MM.1S (cell line): Measurements from ENCODE around the gene SLC22A13.

ENCODE experiments used
- DNase-seq: peaks from one replicate; pipeline ENCODE4 v3.0.0-alpha.2; 2015
- H2AFZ ChIP-seq: fragments of 300-600 bp; sonication (generic); 2 replicates; pipeline ENCODE4 v1.6.0; 2016; ENCODE audit warnings: antibody characterized with exemption, low read length
- H3F3A ChIP-seq: fragments of 300-600 bp; sonication (generic); 2 replicates; pipeline ENCODE4 v1.6.1; 2016; ENCODE audit warnings: mild to moderate bottlenecking, antibody characterized with exemption, low read length, moderate library complexity, mixed read lengths; ENCODE audit not compliant: insufficient read depth
- H3K27ac ChIP-seq: fragments of 300-600 bp; sonication (generic); 2 replicates; pipeline ENCODE4 v1.5.1; 2016; ENCODE audit warnings: mild to moderate bottlenecking, low read length
- H3K27me3 ChIP-seq: fragments of 300-600 bp; sonication (generic); replicated peaks from 2 replicates; pipeline ENCODE4 v1.6.0; 2016; ENCODE audit warnings: low read length; ENCODE audit not compliant: insufficient read depth
- H3K36me3 ChIP-seq: fragments of 300-600 bp; sonication (generic); replicated peaks from 2 replicates; pipeline ENCODE4 v1.6.1; 2016; ENCODE audit warnings: mild to moderate bottlenecking, low read length, mixed read lengths; ENCODE audit not compliant: insufficient read depth
- H3K4me1 ChIP-seq: fragments of 300-600 bp; sonication (generic); 2 replicates; pipeline ENCODE4 v1.6.1; 2016; ENCODE audit warnings: low read length, mixed read lengths
- H3K4me2 ChIP-seq: fragments of 300-600 bp; sonication (generic); 2 replicates; pipeline ENCODE4 v1.6.0; 2016; ENCODE audit warnings: low read depth, low read length
- H3K4me3 ChIP-seq: fragments of 300-600 bp; sonication (generic); 2 replicates; pipeline ENCODE4 v1.5.1; 2016; ENCODE audit warnings: low read length, mixed read lengths
- H3K79me2 ChIP-seq: fragments of 300-600 bp; sonication (generic); 2 replicates; pipeline ENCODE4 v1.6.1; 2016; ENCODE audit warnings: mixed run types, low read length, mixed read lengths
- H3K9ac ChIP-seq: fragments of 300-600 bp; sonication (generic); 2 replicates; pipeline ENCODE4 v1.6.1; 2016; ENCODE audit warnings: low read length, mixed read lengths
- H3K9me2 ChIP-seq: fragments of 300-600 bp; sonication (generic); replicated peaks from 2 replicates; pipeline ENCODE4 v1.6.1; 2016; ENCODE audit warnings: mild to moderate bottlenecking, low read length, mixed read lengths; ENCODE audit not compliant: insufficient read depth
- H3K9me3 ChIP-seq: fragments of 300-600 bp; sonication (generic); replicated peaks from 2 replicates; pipeline ENCODE4 v1.6.1; 2016; ENCODE audit warnings: mild to moderate bottlenecking, low read length, mixed read lengths; ENCODE audit not compliant: insufficient read depth
- H4K20me1 ChIP-seq: fragments of 300-600 bp; sonication (generic); 2 replicates; pipeline ENCODE4 v1.6.1; 2016; ENCODE audit warnings: mild to moderate bottlenecking, low read length, moderate library complexity, mixed read lengths; ENCODE audit not compliant: insufficient read depth
- EZH2 ChIP-seq: fragments of 300-600 bp; sonication (generic); optimal IDR thresholded peaks from 2 replicates; pipeline ENCODE3; 2017; ENCODE audit warnings: low read depth, mild to moderate bottlenecking, antibody characterized with exemption, low read length, mixed read lengths
- EZH2phosphoT487 ChIP-seq: fragments of 300-600 bp; sonication (generic); IDR thresholded peaks from 2 replicates; pipeline ENCODE4 v1.6.1; 2018; ENCODE audit warnings: antibody characterized with exemption, low read length
- TF ChIP-seq, protein P1 (sequence below): fragments of 300-600 bp; sonication (generic); IDR thresholded peaks from 2 replicates; pipeline ENCODE4 v1.5.1; 2016; ENCODE audit warnings: antibody characterized with exemption, low read length, mixed read lengths

Gene SLC22A13

DNA sequence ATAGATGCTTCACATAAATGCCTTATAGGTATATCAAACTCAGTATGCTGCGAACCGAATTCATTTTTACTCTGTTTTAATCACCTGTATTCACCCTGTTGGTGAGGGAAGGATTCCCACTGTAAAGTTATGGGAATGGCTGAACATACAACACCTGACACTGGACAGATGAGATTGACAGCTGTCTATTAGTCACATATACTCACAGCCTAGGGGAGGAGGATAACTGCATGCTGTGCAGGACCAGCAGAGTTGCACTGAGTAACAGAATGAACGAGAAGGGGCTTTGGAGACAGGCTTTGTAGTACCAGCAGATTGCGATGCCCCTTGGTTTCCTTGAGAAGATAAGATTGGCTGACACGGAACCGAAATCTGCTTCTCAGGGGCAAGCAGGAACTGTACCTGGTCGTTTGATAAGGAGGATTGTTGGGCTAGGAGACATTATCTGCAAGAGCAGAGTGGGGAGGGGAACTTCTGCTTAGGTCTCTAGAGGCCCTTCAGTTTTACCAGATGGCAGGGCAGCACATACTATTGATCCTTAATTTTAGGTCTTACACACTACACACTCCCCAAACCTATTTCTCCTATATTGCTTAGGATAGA, 43.5 kb upstream of the SLC22A13 start:
- Histone ChIP-seq H3K27ac (no peak overlapping the region), H3K9me3 (no peaks in the 10 kb centered on the region), H3K36me3 (no peaks in the 10 kb centered on the region), H3K9me2 (no peaks in the 10 kb centered on the region), H3K27me3 (no peaks in the 10 kb centered on the region), H3F3A (no peaks in the 10 kb centered on the region), H3K4me3 (no peak overlapping the region), H4K20me1 (no peaks in the 10 kb centered on the region), H3K9ac (no peak overlapping the region), H3K79me2 (peaks cover 4% of the 10 kb centered on the region), H3K4me1 (no peaks in the 10 kb centered on the region), H2AFZ (no peak overlapping the region), H3K4me2 (no peak overlapping the region)
- no peak for TF ChIP-seq EZH2
- TF ChIP-seq, protein P1, sequence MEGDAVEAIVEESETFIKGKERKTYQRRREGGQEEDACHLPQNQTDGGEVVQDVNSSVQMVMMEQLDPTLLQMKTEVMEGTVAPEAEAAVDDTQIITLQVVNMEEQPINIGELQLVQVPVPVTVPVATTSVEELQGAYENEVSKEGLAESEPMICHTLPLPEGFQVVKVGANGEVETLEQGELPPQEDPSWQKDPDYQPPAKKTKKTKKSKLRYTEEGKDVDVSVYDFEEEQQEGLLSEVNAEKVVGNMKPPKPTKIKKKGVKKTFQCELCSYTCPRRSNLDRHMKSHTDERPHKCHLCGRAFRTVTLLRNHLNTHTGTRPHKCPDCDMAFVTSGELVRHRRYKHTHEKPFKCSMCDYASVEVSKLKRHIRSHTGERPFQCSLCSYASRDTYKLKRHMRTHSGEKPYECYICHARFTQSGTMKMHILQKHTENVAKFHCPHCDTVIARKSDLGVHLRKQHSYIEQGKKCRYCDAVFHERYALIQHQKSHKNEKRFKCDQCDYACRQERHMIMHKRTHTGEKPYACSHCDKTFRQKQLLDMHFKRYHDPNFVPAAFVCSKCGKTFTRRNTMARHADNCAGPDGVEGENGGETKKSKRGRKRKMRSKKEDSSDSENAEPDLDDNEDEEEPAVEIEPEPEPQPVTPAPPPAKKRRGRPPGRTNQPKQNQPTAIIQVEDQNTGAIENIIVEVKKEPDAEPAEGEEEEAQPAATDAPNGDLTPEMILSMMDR = no peak
- no peak for TF ChIP-seq EZH2phosphoT487
- no peak for DNase-seq

DNA sequence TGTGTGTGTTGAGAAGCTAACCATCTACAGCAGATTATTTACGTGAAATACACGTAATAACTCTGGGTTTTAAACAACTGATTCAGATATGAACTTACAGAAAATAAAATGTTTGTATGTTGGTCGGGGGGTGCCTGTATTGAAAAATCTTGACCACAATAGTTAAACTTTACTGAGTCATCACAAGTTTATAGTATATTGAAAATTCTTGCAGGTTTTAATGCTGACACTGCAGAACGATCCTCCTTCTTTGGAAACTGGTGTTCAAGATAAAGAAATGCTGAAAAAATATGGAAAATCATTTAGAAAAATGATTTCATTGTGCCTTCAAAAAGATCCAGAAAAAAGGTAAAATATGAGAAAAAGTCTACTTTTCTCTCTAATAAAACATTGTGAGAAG, 41.3 kb upstream of the SLC22A13 start:
- H3K27ac ChIP-seq = no peak overlapping the region
- no peak overlapping the region for H3K4me2 ChIP-seq
- no peaks in the 10 kb centered on the region for H3K9me3 ChIP-seq
- peaks cover 4% of the 10 kb centered on the region for H3K79me2 ChIP-seq
- no peaks in the 10 kb centered on the region for H3K4me1 ChIP-seq
- no peaks in the 10 kb centered on the region for H3F3A ChIP-seq
- H3K9me2 ChIP-seq = no peaks in the 10 kb centered on the region
- TF ChIP-seq EZH2 (no peak), EZH2phosphoT487 (no peak)
- TF ChIP-seq, protein P1 = no peak
- H3K27me3 ChIP-seq = no peaks in the 10 kb centered on the region
- no peak for DNase-seq
- no peak overlapping the region for H3K4me3 ChIP-seq
- no peaks in the 10 kb centered on the region for H4K20me1 ChIP-seq
- no peak overlapping the region for H2AFZ ChIP-seq
- H3K36me3 ChIP-seq = no peaks in the 10 kb centered on the region
- no peak overlapping the region for H3K9ac ChIP-seq

DNA sequence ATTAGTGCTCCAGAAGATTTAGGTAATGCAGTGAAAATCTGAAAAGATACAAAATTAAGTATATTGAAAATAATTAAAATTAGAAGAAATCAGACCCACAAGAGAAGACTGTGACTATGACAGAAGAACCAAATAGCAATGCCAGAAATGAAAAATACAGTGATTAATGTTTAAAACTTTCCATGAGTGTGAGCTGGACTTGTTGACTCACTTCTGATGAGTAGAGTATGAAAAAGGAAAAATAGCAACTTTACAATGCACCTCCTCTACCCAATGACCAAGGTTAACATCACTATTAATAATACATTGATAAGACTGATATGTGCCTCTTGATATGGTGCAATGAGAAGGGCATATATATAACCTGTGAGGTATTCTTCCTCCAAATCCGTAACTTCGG, 39.3 kb upstream of the SLC22A13 start:
- no peak overlapping the region for H3K4me3 ChIP-seq
- no peak overlapping the region for H2AFZ ChIP-seq
- H3F3A ChIP-seq = no peaks in the 10 kb centered on the region
- no peak overlapping the region for H3K4me2 ChIP-seq
- no peaks in the 10 kb centered on the region for H3K27me3 ChIP-seq
- H3K36me3 ChIP-seq = no peaks in the 10 kb centered on the region
- no peaks in the 10 kb centered on the region for H3K79me2 ChIP-seq
- H3K9ac ChIP-seq = no peak overlapping the region
- no peaks in the 10 kb centered on the region for H4K20me1 ChIP-seq
- no peaks in the 10 kb centered on the region for H3K9me2 ChIP-seq
- no peaks in the 10 kb centered on the region for H3K9me3 ChIP-seq
- no peaks in the 10 kb centered on the region for H3K4me1 ChIP-seq
- DNase-seq = no peak
- H3K27ac ChIP-seq = no peak overlapping the region
- TF ChIP-seq, protein P1 = no peak
- TF ChIP-seq EZH2phosphoT487 = no peak
- no peak for TF ChIP-seq EZH2
